ENCODE data around the gene ASXL2. TPM values are rescaled to one million over a fixed set of nuclear protein-coding genes. Genes with fewer than 3 reads are reported as not detected.

ASXL2 gene
- total and polyA plus RNA-seq, 2 of the 13 experiments (the other 11 are each of a cell fraction or from before 2014, with no cell fraction given) = 12.1 to 19.2 TPM

DNA sequence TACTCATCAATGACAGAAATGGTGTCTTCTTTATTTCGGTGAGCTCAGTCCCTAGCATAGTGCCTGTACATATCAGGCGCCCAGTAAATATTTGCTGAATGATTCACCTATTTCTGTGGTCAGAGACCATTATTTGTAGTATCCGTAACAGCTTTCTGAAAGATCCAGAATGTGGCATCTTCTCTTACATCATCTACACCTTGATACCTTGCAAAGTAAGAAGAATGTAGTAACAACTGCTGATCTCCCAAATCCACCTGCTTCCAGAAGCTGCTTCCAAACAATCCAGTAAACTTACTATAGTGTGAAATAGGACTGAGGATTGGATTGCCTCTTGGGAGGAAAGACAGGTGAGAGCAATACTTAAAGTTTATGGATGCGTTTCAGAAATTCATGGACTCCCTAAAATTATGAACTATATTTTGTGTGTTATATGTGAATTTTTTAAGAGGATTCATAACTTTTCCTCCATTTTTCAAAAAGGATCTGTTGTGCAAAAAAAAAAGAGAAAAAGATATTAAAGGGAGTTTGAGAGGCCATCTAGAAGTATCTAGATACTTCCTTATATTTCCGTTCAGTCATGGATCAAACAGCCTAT is 945 bp upstream of the ASXL2 start (continued):
- TF ChIP-seq LCORL (IDR thresholded peaks at IDR 0.05) (no peak), LCORL (CRISPR knock-in tag; IDR thresholded peaks at IDR 0.05) (peak; percentile 53; the same call in 1 of the 2 replicates), EED (CRISPR knock-in tag; IDR thresholded peaks at IDR 0.05) (no peak), TFAP4 (IDR thresholded peaks at IDR 0.05; ENCODE audit: borderline replicate concordance, low read depth) (no peak; the same call in 1 of the 2 replicates), PRDM4 (CRISPR knock-in tag; IDR thresholded peaks at IDR 0.05; ENCODE audit: borderline replicate concordance) (no peak), TBX2 (CRISPR knock-in tag; IDR thresholded peaks at IDR 0.05; ENCODE audit: borderline replicate concordance) (no peak), ETV5 (CRISPR knock-in tag; IDR thresholded peaks at IDR 0.05; ENCODE audit: borderline replicate concordance) (peak; percentile 41; the same call in 1 of the 2 replicates), MEIS1 (CRISPR knock-in tag; IDR thresholded peaks at IDR 0.05; ENCODE audit: borderline replicate concordance) (no peak), DR1 (CRISPR knock-in tag; IDR thresholded peaks at IDR 0.05) (no peak), NBN (conservative IDR thresholded peaks at IDR 0.05) (no peak), KLF6 (CRISPR knock-in tag; IDR thresholded peaks at IDR 0.05) (0 out of 2 replicates have a peak, but pooled peaks have one; percentile 20), MTF2 (CRISPR knock-in tag; IDR thresholded peaks at IDR 0.05; ENCODE audit: borderline replicate concordance) (0 out of 2 replicates have a peak, but pooled peaks have one; percentile 61), KLF16 (CRISPR knock-in tag; IDR thresholded peaks at IDR 0.05) (no peak; a peak in 1 of 4 replicates), ZSCAN9 (CRISPR knock-in tag; IDR thresholded peaks at IDR 0.05; ENCODE audit: borderline replicate concordance) (no peak; the same call in 1 of the 2 replicates), KAT8 (CRISPR knock-in tag; IDR thresholded peaks at IDR 0.05) (peak; percentile 19; the same call in 1 of the 2 replicates), ISL2 (CRISPR knock-in tag; IDR thresholded peaks at IDR 0.05) (0 out of 2 replicates have a peak, but pooled peaks have one; percentile 33), ZNF615 (CRISPR knock-in tag; IDR thresholded peaks at IDR 0.05; ENCODE audit: borderline replicate concordance) (no peak)
- TF ChIP-seq, protein P1, sequence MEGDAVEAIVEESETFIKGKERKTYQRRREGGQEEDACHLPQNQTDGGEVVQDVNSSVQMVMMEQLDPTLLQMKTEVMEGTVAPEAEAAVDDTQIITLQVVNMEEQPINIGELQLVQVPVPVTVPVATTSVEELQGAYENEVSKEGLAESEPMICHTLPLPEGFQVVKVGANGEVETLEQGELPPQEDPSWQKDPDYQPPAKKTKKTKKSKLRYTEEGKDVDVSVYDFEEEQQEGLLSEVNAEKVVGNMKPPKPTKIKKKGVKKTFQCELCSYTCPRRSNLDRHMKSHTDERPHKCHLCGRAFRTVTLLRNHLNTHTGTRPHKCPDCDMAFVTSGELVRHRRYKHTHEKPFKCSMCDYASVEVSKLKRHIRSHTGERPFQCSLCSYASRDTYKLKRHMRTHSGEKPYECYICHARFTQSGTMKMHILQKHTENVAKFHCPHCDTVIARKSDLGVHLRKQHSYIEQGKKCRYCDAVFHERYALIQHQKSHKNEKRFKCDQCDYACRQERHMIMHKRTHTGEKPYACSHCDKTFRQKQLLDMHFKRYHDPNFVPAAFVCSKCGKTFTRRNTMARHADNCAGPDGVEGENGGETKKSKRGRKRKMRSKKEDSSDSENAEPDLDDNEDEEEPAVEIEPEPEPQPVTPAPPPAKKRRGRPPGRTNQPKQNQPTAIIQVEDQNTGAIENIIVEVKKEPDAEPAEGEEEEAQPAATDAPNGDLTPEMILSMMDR (CRISPR knock-in tag; IDR thresholded peaks at IDR 0.05) = no peak
- TF ChIP-seq, protein P2, sequence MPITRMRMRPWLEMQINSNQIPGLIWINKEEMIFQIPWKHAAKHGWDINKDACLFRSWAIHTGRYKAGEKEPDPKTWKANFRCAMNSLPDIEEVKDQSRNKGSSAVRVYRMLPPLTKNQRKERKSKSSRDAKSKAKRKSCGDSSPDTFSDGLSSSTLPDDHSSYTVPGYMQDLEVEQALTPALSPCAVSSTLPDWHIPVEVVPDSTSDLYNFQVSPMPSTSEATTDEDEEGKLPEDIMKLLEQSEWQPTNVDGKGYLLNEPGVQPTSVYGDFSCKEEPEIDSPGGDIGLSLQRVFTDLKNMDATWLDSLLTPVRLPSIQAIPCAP (CRISPR knock-in tag; IDR thresholded peaks at IDR 0.05; ENCODE audit: low read depth) = no peak
- TF ChIP-seq, protein P3, sequence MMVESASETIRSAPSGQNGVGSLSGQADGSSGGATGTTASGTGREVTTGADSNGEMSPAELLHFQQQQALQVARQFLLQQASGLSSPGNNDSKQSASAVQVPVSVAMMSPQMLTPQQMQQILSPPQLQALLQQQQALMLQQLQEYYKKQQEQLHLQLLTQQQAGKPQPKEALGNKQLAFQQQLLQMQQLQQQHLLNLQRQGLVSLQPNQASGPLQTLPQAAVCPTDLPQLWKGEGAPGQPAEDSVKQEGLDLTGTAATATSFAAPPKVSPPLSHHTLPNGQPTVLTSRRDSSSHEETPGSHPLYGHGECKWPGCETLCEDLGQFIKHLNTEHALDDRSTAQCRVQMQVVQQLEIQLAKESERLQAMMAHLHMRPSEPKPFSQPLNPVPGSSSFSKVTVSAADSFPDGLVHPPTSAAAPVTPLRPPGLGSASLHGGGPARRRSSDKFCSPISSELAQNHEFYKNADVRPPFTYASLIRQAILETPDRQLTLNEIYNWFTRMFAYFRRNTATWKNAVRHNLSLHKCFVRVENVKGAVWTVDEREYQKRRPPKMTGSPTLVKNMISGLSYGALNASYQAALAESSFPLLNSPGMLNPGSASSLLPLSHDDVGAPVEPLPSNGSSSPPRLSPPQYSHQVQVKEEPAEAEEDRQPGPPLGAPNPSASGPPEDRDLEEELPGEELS (CRISPR knock-in tag; IDR thresholded peaks at IDR 0.05) = 0 out of 2 replicates have a peak, but pooled peaks have one; percentile 9
